Brain pericyte (primary cell): ENCODE results near the gene TMEM200B.
"Not testable (repeated sequence)": the region's sequence is repeated elsewhere in the genome, so short reads cannot be mapped to it uniquely, and the experiment has no call there.

Experiments used
- DNase-seq: peaks from one replicate; pipeline ENCODE4 v3.0.0-alpha.2; 2012; ENCODE audit warnings: low read depth, low spot score

Gene TMEM200B

DNA sequence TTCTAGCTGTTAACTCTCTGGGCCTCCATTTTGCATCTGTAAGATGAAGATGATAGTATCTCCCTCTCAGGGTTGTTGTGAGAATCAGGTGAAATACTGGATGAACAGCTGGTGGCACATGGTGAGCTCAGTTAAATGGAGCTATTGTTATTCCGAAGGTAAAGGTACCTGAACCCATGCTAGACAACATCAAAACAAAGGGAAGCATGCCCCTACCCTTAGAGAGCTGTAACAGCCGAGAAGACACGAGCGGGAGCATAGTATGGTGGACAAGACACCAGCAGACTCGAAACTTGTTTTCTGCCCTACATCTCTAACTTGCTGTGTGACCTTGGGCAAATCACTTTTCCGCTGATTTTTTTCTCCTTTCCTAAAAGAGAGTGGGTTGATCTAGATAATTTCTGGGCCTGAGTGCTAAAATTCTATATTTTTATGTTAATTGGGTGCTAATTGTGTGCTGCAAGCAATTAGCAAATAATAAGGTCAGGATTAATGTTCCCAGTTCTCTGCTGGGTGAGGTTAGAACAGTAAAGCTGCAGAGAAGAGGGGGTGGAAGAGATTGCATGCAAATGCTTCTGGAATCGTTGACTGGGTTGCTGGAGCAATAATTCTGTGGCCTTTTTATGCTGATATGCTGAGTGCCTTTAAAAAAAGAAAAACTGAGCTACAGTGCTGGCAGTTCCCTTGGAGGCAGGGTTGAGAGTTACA is 10.8 kb downstream of the TMEM200B start:
- DNase-seq = no peak

DNA sequence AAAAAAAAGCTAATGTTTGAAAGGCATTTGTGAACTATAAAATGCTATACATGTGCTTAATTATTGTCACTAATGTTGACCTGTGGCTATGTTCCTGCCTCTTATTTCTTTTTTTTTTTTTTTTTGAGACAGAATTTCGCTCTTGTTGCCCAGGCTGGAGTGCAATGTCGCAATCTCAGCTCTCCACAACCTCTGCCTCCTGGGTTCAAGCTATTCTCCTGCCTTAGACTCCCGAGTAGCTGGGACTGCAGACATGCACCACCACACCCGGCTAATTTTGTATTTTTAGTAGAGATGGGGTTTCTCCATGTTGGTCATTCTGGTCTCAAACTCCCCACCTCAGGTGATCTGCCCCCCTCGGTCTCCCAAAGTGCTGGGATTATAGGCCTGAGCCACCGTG is 15.7 kb downstream of the TMEM200B start:
- not testable (repeated sequence) for DNase-seq

DNA sequence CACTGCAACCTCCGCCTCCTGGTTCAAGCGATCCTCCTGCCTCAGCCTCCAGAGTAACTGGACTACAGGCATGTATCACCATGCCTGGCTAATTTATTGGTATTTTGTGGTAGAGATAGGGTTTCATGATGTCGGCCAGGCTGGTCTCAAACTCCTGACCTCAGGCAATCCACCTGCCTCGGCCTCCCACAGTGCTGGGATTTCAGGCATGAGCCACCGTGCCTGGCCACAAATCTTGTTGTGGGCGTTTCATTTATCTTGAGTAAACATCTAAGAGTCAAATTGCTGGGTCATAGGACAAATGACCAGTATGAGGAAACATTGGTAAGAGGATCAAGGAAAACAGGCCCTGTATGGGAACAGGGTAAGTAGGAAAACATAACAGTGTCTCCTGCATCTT is 17.9 kb downstream of the TMEM200B start:
- DNase-seq = no peak

DNA sequence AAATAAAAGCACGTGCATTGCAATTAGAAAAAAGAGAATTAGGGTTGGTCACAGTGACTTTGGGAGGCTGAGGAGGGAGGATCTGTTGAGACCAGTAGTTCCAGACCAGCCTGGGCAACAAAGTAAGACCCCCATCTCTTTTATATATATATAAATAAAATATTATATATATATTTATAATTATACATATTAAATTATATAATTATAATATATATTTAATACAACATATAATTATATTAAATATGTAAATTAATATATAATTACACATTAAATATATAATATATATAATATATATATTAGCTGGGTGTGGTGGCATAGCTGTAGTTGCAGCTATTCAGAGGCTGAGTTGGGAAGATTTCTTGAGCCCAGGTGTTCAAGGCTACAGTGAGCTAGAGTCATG is 23.2 kb downstream of the TMEM200B start:
- DNase-seq = no peak

DNA sequence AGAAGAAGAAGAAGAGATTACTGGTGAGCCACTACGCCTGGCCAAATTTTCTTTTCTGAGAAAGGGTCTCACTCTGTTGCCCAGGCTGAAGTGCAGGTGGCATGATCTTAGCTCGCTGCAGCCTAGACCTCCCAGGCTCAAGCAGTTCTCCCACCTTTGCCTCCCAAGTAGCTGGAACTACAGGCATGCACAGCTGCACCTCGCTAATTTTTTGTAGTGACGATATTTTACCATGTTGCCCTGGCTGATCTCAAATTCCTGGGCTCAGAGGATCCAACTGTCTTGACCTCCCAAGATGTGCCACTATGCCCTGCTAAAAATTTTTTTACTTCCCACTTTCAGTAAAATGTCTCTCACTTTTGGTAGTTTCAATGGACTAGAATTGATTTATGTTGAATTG is 24.4 kb downstream of the TMEM200B start:
- no peak for DNase-seq

DNA sequence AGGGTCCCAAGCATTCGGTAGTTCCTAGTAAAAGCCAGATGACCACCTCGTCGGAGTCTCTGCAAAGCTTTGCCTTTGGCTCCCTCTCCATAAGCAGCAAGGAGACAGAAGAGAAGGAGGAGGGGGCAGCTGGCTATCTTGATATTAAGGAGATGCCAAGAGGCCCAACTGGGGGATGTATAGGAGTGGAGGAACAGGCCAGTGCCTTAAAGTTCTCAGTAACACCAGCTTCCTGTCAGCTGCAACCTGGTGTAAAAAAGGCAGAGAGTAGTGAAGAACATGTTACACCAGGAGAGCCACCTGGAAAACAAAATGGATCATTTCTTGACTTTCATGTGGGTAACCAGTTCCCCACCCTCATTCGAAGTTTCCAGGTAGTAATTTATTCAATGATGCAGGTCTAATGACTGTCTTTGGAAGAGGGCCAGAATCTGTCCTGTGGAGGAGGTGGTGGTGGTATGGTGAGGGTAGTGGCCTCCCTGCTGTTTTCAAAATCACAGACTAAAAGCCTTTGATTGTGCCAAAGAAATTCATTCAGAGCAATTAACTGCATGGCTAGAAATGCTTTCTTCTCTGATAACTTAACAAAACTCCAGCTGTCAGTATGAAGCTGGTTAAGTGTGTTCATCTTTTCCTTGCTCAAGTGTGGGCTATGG is 27.3 kb downstream of the TMEM200B start:
- DNase-seq = no peak

DNA sequence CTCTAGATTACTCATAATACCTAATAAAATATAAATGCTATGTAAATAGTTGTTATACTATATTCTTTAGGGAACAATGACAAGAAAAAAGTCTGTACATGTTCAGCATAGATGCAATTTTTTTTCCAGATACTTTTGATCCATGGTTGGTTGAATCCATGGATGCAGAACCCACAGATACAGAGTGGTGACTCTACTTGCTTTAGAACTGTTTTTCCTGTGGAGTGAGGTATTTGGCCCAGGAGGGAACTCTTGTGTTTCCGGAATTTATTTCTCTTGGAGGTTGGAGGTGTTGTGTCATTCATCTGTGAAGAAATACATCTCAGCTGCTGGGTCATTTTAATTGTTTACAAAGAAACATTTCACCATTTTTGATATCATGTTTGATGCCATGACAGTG is 28.7 kb downstream of the TMEM200B start:
- DNase-seq = no peak

DNA sequence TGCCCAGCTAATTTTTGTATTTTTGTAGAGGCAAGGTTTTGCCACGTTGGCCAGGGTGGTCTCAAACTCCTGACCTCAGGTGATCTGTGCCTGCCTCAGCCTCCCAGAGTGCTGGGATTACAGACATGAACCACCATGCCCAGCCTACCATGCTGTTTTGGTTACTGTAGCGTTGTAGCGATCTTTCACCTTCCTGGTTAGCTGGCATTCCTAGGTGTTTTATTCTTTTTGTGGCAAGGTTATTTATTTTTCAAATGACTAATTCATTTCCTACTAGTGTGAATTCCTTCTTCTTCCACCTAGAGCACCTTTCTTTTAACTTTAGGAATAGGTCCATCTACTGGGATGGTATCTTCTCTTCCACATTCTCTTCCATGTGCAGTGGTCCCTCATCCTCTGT is 29.3 kb downstream of the TMEM200B start:
- no peak for DNase-seq

DNA sequence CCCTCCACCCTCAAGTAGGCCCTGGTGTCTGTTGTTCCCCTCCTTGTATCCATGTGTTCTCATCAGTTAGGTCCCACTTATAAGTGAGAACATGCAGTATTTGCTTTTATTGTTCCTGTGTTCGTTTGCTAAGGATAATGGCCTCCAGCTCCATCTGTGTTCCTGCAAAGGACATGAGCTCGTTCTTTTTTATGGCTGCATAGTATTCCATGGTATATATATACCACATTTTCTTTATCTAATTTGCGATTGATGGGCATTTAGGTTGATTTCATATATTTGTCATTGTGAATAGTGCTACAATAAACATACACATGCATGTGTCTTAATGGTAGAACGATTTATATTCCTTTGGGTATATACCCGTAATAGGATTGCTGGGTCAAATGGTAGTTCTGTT is 31.0 kb downstream of the TMEM200B start:
- not testable (repeated sequence) for DNase-seq

DNA sequence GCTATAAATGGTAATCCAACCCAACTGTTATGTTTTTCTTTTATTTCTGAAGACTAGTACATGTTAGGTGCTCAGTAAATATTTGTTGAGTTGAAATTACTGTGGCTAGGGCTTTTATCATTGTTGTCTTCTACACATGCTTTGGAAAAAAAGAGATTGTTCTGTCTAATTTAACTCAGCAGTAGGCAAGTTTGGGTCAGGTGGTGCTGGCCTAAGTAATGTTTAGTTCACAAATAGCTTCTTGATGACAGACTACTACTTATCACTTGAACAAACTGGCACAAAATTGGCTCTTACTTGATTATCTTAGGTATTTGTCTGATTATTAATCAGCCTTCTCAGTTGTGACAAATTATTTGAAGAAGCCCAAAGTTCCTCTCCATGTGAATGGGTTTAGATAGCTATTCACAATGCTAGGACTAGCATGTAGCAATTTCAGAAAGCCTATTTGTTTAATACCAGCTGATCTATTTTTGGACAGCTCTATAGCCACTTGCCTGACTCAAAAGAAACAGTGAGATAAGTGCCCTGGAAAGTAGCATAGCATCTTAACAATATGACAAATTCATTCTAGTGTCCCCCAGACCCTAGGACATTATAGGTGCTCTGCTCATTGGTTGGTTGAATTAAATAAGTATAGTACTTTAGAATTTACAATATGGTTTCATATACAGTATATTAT is 32.6 kb downstream of the TMEM200B start:
- DNase-seq = no peak

DNA sequence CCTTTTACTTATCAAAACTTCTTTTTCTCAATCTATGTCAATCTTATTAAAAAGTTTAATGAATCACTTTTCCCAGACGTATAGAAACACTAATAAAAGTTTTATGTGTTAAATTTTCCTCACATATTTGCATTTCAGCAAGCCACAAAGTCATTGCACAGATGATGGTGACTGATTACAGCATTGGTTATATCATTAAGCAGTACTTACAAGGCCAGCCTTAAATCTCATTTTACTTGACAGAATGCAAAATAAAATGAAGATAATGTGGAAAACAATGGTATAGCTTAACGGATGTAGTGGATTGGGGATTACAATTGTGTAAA is 39.5 kb downstream of the TMEM200B start:
- DNase-seq = no peak

DNA sequence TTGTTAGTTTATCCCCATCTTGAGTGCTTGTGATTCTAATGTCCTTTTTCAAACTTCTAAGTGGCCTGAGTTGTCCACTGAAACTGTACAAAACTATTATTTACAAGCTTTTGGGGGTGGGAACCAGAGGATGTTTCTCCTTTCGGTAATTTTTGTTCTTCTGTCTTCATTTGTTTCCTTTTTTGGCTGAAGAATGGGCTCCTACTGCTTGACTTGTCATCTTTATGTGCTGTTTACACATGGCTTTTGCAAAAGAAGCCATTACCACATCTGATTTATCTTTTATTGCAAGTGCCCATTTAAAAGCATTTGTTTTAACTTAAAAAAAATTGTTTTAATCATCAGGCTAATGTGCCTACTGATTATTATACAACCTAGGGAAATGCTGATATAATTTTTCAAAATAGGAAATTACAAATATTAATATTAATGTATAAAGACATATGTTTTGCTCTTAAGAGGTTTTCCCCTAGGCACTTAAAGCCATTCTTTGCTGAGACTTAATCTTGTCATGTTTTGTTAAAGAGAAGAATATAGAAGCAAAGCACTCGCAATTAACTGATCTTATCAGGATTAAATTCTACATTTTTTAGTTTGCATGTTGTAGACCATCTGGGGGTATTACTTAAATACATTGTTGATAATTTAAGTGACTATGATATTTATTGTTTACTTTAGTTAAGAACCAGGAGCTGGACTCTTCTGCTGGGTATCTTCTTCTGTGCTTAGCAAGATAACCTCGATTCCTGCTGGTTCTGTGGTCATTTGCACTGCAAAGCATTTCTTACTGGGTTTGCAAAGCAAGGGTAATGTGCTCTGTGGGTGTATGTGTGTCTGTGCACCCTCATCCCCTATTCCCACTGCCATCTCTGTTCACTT is 40.1 kb downstream of the TMEM200B start:
- no peak for DNase-seq

DNA sequence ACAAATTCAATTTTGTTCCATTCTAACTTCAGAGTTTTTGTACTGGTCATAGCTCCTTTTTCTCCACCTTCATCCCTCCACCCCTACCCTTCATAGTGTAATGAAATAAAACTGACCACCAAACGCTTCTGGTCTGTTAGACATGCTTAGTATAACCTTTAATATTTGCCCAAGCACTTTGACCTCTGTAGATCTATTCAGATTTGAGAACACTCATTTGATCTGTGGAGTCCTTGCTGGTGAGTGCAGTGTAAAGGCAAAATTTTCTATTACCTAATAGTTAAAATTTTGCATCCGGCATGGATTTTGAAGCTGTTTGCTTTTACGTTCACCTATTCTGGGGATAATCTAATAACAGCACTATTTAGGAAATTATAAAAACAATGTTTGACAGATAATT is 41.2 kb downstream of the TMEM200B start:
- DNase-seq = no peak

DNA sequence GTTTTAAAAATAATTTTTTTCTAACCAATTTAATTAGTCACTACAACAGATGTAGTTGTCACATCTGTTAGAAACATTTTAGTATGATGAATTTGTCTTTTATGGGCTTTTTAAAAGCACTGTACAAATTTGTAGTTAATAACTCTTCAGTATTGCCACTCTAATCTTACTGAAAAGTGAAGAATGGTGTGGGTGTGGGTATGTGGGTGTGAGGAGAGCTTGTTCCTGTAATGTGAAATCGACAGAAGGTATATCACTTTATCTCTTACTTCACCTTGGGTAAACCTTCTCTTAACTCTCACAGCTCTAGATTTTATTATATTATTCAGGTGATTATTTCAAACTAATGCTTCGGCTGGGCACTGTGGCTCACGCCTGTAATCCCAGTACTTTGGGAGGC is 42.5 kb downstream of the TMEM200B start:
- no peak for DNase-seq

DNA sequence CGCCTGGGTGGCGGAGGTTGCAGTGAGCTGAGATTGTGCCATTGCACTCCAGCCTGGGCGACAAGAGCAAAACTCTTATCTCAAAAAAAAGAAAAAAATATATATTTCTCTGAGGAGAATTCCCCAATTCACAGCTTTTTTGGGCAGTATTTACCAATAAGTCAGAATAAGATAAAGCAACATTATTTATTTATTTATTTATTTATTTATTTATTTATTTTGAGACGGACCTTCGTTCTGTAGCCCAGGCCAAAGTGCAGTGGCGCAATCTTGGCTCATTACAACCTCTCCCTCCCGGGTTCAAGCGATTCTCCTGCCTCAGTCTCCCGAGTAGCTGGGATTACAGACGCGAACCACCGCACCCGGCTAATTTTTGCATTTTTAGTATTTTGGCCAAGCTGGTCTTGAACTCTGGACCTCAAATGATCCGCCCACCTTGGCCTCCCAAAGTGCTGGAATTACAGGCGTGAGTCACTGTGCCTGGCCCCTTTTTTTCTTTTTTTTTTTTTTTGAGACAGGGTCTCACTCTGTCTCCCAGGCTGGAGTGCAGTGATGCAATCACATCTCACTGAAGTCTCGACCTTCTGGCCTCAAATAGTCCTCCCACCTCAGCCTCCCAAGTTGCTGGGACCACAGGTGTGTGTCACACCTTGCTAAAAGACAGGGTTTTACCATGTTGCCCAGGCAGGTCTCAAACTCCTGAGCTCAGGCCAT is 43.6 kb downstream of the TMEM200B start:
- DNase-seq = not testable (repeated sequence)

DNA sequence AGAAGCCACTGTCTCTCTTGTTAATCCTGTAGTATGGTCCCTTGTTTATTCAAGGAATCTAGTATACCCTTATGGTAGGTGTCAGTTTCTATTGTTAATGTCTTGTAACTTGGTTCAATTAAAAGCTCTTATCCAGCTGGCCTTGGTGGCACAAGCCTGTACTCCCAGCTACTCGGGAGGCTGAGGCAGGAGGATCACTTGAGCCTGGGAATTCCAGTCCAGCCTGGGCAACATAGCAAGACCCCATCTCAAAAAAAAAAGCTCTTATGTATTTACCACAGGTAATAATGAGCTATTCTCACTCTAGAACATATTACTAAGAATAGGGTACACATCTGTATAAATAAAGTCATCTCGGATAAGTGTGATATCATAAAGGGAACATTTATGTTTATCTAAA is 46.5 kb downstream of the TMEM200B start:
- DNase-seq = no peak
